HepG2 (cell line): ENCODE data around the gene DGCR8. TPM values are rescaled to one million over a fixed set of nuclear protein-coding genes. Genes with fewer than 3 reads are reported as not detected.

Source experiments
- ATF7 ChIP-seq, 2 experiments: fragments of 450-650 bp in 1 of 2; sonication (generic) in 1 of 2; formaldehyde crosslinking in 1 of 2; IDR thresholded peaks; 2 replicates each; pipeline versions ENCODE4 v1.4.0 to v1.6.1; 2016 to 2020; ENCODE audit warnings: antibody characterized with exemption in 1 of 2, mild to moderate bottlenecking in 1 of 2, missing genetic modification reagents in 1 of 2
- BHLHE40 ChIP-seq: IDR thresholded peaks from 2 replicates; pipeline ENCODE4 v1.6.1; 2011; ENCODE audit warnings: low read length, improper control_type of control experiment
- BRD4 ChIP-seq: sonication (generic); formaldehyde crosslinking; IDR thresholded peaks from 2 replicates; pipeline ENCODE4 v1.4.0; 2020; ENCODE audit warnings: missing genetic modification reagents
- CBX2 ChIP-seq, 2 experiments: fragments of 200-600 bp in 1 of 2; sonication (generic); formaldehyde crosslinking in 1 of 2; IDR thresholded peaks; 2 replicates each; pipeline versions ENCODE4 v1.7.0 to v1.8.1; 2018 to 2022; ENCODE audit warnings: low read depth in 2 of 2, low read length in 1 of 2, mild to moderate bottlenecking in 1 of 2, missing genetic modification reagents in 1 of 2
- HMGXB4 ChIP-seq, 2 experiments: sonication (generic) in 1 of 2; formaldehyde crosslinking in 1 of 2; IDR thresholded peaks; 2 replicates each; pipeline versions ENCODE4 v1.4.0 to v1.6.1; 2018 to 2020; ENCODE audit warnings: missing genetic modification reagents in 2 of 2, borderline replicate concordance in 1 of 2, low read depth in 1 of 2, mild to moderate bottlenecking in 1 of 2, missing biosample characterization in 1 of 2
- LBX2 ChIP-seq: sonication (generic); formaldehyde crosslinking; IDR thresholded peaks from 2 replicates; pipeline ENCODE4 v1.5.0; 2020; ENCODE audit warnings: missing genetic modification reagents, mild to moderate bottlenecking, borderline replicate concordance
- MATR3 ChIP-seq: sonication (generic); formaldehyde crosslinking; IDR thresholded peaks from 2 replicates; pipeline ENCODE4 v1.4.0; 2020; ENCODE audit warnings: missing genetic modification reagents
- MBNL3 ChIP-seq: fragments of 250-450 bp; sonication (Bioruptor Pico); conservative IDR thresholded peaks from 2 replicates; pipeline ENCODE4 v1.8.0; 2022; ENCODE audit warnings: mild to moderate bottlenecking, inconsistent platforms
- NBN ChIP-seq: fragments of 450-650 bp; conservative IDR thresholded peaks from 2 replicates; pipeline ENCODE4 v1.6.1; 2017
- NFIC ChIP-seq: IDR thresholded peaks from 2 replicates; pipeline ENCODE4 v1.6.1; 2012; ENCODE audit warnings: mild to moderate bottlenecking, low read length, inconsistent platforms
- PLRG1 ChIP-seq: fragments of 450-650 bp; conservative IDR thresholded peaks from 2 replicates; pipeline ENCODE4 v1.6.1; 2016
- PPARG ChIP-seq: conservative IDR thresholded peaks from 2 replicates; pipeline ENCODE4 v1.6.1; 2016; ENCODE audit warnings: missing biosample characterization, missing genetic modification reagents
- RARA ChIP-seq: IDR thresholded peaks from 2 replicates; pipeline ENCODE4 v1.6.1; 2016; ENCODE audit warnings: missing genetic modification reagents, missing compliant biosample characterization
- REL ChIP-seq: sonication (generic); formaldehyde crosslinking; conservative IDR thresholded peaks from 2 replicates; pipeline ENCODE4 v1.8.0; 2022; ENCODE audit warnings: mild to moderate bottlenecking, missing genetic modification reagents, moderate library complexity
- SAP130 ChIP-seq: IDR thresholded peaks from 2 replicates; pipeline ENCODE4 v1.6.1; 2016; ENCODE audit warnings: low read depth
- SRY ChIP-seq: sonication (generic); formaldehyde crosslinking; IDR thresholded peaks from 2 replicates; pipeline ENCODE4 v1.8.0; 2022; ENCODE audit warnings: mild to moderate bottlenecking, missing genetic modification reagents
- TBX3 ChIP-seq: fragments of 450-650 bp; IDR thresholded peaks from 2 replicates; pipeline ENCODE4 v1.6.1; 2017; ENCODE audit warnings: antibody characterized with exemption, mild to moderate bottlenecking, inconsistent platforms, borderline replicate concordance
- UBTF ChIP-seq: sonication (generic); formaldehyde crosslinking; IDR thresholded peaks from 2 replicates; pipeline ENCODE4 v1.4.0; 2020; ENCODE audit warnings: mild to moderate bottlenecking, missing genetic modification reagents
- ZFX ChIP-seq: sonication (generic); formaldehyde crosslinking; IDR thresholded peaks from 2 replicates; pipeline ENCODE4 v1.4.0; 2020; ENCODE audit warnings: mild to moderate bottlenecking, low read depth, missing genetic modification reagents, moderate library complexity
- ZMYM4 ChIP-seq: sonication (generic); formaldehyde crosslinking; IDR thresholded peaks from 2 replicates; pipeline ENCODE4 v1.8.1; 2023; ENCODE audit warnings: mild to moderate bottlenecking, missing genetic modification reagents
- ZNF224 ChIP-seq: sonication (generic); formaldehyde crosslinking; IDR thresholded peaks from 2 replicates; pipeline ENCODE4 v1.5.0; 2020; ENCODE audit warnings: mild to moderate bottlenecking, missing genetic modification reagents
- ZNF251 ChIP-seq: sonication (generic); formaldehyde crosslinking; IDR thresholded peaks from 2 replicates; pipeline ENCODE4 v1.9.0; 2021; ENCODE audit warnings: mild to moderate bottlenecking, missing genetic modification reagents
- ZNF282 ChIP-seq: fragments of 450-650 bp; IDR thresholded peaks from 2 replicates; pipeline ENCODE4 v1.6.1; 2018; ENCODE audit not compliant: partially characterized antibody
- ZNF629 ChIP-seq: sonication (generic); formaldehyde crosslinking; conservative IDR thresholded peaks from 2 replicates; pipeline ENCODE4 v1.5.0; 2020; ENCODE audit warnings: missing genetic modification reagents
- ZNF784 ChIP-seq: sonication (generic); formaldehyde crosslinking; IDR thresholded peaks from 2 replicates; pipeline ENCODE4 v1.5.1; 2020; ENCODE audit warnings: missing genetic modification reagents, mild to moderate bottlenecking, borderline replicate concordance
- polyA plus RNA-seq, 8 experiments: library from polyadenylated mRNA; depleted of rRNA in 3 of 8; stranded (reverse) in 7 of 8; unstranded in 1 of 8; fragments of >200 nt; fragmentation: Illumina TruSeq in 4 of 8; extraction: Trizol in 4 of 8; gene quantifications; 2 replicates each; pipeline versions ENCODE4 v1.2.1 to v1.2.3, GENCODE V29; 2011 to 2016; ENCODE audit warnings: low read depth in 4 of 8, missing spikeins in 1 of 8, mixed read lengths in 1 of 8; ENCODE audit not compliant: insufficient read depth in 1 of 8
- total RNA-seq, 5 experiments: library from RNA; depleted of rRNA; stranded (reverse); fragments of >200 nt; fragmentation: Illumina TruSeq; extraction: Trizol; gene quantifications; 2 replicates each; pipeline ENCODE4 v1.2.3, GENCODE V29; 2016; ENCODE audit warnings: low read depth in 1 of 5

DGCR8 gene
- total and polyA plus RNA-seq, 2 of the 13 experiments (the other 11 are each of a cell fraction or from before 2014, with no cell fraction given), result 10.2 to 23.2 TPM

GRCh38 chr22:20080776-20081654 lies 974 bp downstream of the DGCR8 start (continued):
- TF ChIP-seq HMGXB4 (CRISPR knock-in tag; IDR thresholded peaks at IDR 0.05; ENCODE audit: borderline replicate concordance in 1 of 2, low read depth in 1 of 2) (no peak; a peak in 1 of 4 replicates), UBTF (CRISPR knock-in tag) (no peak; the same call in none of the 2 replicates), MATR3 (CRISPR knock-in tag) (no peak), BHLHE40 (no peak), ZNF629 (CRISPR knock-in tag) (no peak), PPARG (CRISPR knock-in tag) (no peak), ZNF784 (CRISPR knock-in tag) (no peak), LBX2 (CRISPR knock-in tag) (no peak), ZNF282 (no peak), ZNF224 (CRISPR knock-in tag) (no peak), NFIC (no peak), RARA (CRISPR knock-in tag) (no peak), ATF7 (IDR thresholded peaks at IDR 0.05) (peak; percentile 39; the same call in 1 of the 2 replicates), ATF7 (CRISPR knock-in tag; IDR thresholded peaks at IDR 0.05) (no peak), ZMYM4 (0 out of 2 replicates have a peak, but pooled peaks have one; percentile 15), SAP130 (CRISPR knock-in tag) (peak; percentile 17; the same call in 1 of the 2 replicates), REL (no peak), MBNL3 (CRISPR knock-in tag) (no peak), SRY (CRISPR knock-in tag) (0 out of 2 replicates have a peak, but pooled peaks have one; percentile 59), BRD4 (CRISPR knock-in tag) (no peak), CBX2 (IDR thresholded peaks at IDR 0.05; ENCODE audit: low read depth, low read length) (no peak), CBX2 (CRISPR knock-in tag; IDR thresholded peaks at IDR 0.05; ENCODE audit: low read depth) (no peak), ZFX (CRISPR knock-in tag) (peak; percentile 63), NBN (no peak), TBX3 (no peak), PLRG1 (no peak), ZNF251 (CRISPR knock-in tag) (no peak)
